ENCODE measurements around the gene RNF114.
"Not testable (repeated sequence)": the region's sequence is repeated elsewhere in the genome, so short reads cannot be mapped to it uniquely, and the experiment has no call there.

RNF114 gene

GRCh38 chr20:49928411-49929141 is 7.6 kb upstream of the RNF114 start:
- peak; percentile 78 for DNase-seq

- no peak for DNase-seq
Measured at GRCh38 chr20:49929142-49929494, 7.1 kb upstream of the RNF114 start.

DNA sequence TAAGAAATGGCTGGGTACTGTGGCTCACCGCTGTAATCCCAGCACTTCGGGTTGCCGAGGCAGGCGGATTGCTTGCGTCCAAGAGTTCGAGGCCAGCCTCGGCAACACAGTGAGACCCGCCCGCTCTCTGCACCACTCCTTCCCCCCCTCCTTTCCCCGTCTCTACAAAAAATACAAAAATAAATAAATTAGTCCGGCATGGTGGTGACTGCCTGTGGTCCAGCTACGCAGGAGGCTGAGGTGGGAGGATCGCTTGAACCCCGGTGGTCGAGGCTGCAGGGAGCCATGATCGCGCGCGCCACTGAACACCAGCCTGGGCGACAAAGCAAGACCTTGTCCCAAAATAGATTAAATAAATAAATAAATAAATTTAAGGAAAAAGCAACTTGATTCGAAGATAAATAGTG is 448 bp upstream of the RNF114 start:
- no peak for DNase-seq

- no peak for DNase-seq
Measured at GRCh38 chr20:49937027-49937929, 1.1 kb downstream of the RNF114 start.

DNA sequence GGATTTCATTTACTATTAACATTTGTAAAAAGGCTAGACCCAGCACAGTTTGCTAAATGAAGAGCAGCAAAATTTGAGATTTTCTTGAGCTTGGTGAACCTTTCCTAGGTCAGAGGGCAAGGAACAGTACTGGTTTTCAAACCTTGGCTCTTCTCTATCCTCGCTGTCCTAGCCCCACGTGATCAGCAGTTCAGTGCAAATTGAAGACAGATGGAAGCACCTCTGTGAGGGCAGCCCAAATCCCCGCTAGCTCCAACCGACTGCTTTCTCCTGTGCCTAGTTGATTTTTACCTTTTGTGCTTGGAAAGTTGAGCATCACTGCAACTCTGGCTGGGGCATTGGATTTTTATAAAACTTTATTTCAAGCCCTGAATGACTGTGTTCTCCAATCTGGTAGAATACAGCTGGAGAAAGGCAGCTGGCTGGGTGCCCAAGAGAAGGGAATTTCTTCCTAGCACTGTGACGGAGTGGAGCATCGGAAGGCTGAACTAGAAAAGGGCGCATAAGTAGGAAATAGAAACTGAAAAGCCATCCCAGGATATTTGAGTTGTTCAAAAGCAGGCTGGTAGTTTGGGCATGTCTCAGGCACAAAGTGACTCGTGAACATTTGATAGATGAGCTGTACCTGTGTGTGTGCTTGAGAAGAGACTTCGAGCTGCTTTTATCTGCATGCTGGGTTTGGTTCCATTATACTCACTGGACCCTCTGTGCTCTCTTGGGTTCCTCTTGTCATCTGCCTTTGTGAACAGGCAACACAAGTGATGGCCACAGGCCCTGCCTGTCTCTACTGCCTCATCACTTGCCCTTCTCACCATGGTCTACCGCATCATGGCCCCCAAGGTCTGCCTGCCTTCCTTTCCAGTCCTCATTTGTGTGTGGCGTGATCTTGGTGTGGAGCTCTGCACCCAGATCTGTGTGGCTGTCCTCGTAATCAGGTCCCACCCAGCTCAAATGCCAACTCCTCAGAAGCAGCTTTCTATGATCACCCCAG is 2.3 kb downstream of the RNF114 start:
- DNase-seq, result no peak

- DNase-seq, result no peak
Measured at GRCh38 chr20:49941456-49941855, 5.3 kb downstream of the RNF114 start.

DNA sequence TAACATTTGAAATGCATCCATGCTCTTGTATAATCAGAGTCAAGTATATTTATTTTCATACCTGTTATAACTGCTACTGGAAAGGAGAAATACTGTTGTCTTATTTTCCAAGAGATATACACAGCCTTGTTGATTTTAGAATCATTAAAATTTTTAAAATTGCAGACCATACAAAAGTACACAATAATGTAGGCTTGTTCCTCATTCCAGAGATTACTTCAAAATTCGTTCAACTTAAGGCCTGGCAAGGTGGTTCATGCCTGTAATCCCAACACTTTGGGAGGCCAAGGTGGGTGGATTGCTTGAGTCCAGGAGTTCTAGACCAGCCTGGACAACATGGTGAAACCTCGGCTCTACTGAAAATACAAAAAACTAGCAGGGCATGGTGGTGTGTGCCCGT is 6.1 kb downstream of the RNF114 start:
- no peak for DNase-seq

GRCh38 chr20:49942942-49943341 is 6.7 kb downstream of the RNF114 start:
- DNase-seq, result no peak

DNA sequence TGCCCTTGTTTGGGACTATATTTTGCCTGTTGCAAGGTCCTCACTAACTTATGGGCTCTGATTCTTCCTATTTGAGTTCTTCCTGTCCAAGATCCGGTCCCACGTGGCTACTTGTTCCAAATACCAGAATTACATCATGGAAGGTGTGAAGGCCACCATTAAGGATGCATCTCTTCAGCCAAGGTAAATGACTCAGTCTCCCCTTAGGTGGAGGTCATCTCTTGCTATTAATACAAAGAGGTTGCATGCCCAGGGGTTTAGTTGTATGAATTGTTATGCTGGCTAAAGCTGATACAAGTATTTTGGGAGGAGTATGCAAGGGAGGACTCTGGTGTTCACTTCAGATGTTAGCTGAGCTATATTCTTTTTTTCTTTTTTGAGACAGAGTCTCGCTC is 9.1 kb downstream of the RNF114 start:
- no peak for DNase-seq

DNA sequence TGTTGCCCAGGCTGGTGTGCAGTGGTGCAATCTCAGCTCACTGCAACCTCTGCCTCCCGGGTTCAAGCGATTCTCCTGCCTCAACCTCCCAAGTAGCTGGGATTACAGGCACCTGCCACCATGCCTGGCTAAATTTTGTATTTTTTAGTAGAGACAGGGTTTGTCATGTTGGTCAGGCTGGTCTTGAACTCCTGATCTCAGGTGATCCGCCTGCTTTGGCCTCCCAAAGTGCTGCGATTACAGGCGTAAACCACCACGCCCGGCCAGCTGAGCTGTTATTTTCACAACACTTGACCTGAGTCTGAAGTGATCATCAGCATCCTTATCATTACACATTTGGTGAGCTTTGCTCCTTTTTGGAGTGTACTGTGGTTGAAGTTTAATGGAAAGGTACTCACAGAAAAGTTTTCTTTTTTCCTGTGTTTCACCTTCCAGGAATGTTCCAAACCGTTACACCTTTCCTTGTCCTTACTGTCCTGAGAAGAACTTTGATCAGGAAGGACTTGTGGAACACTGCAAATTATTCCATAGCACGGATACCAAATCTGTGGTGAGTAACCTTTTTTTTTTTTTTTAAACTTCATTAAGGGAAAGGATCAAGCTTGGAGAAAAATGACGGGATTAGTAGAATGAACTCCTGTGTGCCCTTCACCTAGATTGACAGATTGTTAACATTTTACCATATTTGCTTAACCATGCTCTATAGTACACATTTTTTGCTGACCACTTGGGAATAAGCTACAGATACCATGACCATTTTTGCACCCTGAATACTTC is 9.7 kb downstream of the RNF114 start:
- DNase-seq, result no peak

GRCh38 chr20:49948178-49948577 is 12.0 kb downstream of the RNF114 start:
- no peak for DNase-seq

- no peak for DNase-seq
Measured at GRCh38 chr20:49948809-49949507, 12.8 kb downstream of the RNF114 start.

DNA sequence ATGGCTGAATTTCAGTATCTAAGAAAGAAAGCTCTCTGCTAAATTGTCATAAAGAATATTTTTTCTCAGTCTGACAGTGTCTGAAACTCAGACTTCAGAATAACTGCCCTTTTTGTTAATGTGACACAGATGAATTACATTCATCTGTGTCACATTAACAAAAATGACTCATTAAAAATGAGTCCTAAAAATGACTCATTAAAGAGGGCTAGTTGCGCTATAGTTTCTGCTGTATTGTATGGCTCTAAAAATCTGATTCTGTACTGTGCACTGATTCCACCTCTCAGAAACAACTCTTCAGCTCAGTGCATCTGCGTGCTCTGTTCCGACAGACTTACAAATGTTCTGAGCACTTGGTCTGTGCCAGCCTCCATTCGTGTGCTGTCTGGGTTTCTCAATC is 15.0 kb downstream of the RNF114 start:
- DNase-seq, result no peak

DNA sequence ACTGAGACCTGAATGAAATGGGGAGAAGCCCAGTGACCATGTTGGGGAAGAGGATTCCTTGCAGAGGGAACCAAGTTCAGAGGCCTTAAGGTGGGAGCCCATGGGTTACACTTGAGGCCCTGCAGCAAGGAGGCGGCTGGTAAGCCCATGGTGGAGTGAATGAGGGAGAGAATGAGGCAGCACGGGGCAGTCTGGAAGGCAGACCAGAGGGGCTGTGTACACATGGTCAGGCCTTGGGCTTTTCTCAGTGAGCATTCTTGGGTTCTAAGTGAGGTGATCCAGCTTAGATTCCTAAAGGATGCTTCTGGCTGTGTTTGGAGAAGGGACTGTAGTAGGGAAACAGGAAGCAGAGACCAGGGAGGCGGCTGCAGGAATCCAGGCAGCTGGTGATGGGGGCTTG is 19.0 kb downstream of the RNF114 start:
- no peak for DNase-seq

DNA sequence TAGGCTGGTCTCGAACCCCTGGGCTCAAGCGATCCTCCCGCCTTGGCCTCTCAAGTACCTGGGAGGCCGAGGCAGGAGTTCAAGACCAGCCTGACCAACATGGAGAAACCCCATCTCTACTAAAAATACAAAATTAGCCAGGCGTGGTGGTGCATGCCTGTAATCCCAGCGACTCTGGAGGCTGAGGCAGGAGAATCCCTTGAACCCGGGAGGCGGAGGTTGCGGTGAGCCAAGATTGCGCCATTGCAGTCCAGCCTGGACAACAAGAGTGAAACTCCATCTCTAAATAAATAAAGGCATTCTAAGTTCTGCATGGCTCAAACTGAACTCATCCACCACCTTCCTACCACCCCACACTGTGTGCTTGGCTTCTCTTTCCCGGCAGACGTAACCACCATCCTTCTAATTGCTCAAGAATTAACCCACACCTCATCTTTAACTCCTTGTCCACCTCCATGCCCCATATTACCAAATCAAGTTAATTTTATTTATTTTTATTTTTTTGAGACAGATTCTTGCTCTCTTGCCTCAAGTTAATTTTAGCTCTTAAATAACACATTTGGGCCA is 19.7 kb downstream of the RNF114 start:
- DNase-seq, result not testable (repeated sequence)

DNA sequence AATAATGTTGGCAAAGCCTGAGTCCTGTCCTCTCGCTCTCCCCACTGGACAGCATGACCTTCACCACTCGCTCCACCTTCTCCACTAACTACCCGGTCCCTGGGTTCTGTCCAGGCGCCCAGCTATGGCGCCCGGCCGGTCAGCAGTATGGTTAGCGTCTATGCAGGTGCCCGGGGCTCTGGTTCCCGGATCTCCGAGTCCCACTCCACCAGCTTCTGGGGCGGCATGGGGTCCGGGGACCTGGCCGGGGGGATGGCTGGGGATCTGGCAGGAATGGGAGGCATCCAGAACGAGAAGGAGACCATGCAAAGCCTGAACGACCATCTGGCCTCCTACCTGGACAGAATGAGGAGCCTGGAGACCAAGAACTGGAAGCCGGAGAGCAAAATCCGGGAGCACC is 20.5 kb downstream of the RNF114 start:
- DNase-seq, result no peak

- not testable (repeated sequence) for DNase-seq
Measured at GRCh38 chr20:49957089-49957938, 21.1 kb downstream of the RNF114 start.

DNA sequence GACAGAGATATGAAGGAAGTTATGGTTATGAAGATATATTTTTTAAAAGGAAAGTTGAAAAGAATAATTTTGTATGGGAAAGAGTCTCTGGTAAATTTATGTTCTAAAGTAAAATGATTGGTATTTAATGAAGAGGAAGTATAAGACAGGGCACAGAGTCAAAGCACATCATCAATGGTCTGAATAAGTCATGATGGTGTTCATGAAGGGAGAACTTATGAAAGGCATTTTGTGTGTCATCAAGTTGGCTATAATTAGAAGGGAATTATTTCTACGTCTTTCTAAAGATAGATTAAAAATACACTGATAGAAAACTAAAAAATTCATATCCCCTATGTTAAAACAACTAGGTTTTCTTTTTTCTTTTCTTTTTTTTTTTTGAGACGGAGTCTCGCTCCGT is 25.2 kb downstream of the RNF114 start:
- DNase-seq, result no peak

DNA sequence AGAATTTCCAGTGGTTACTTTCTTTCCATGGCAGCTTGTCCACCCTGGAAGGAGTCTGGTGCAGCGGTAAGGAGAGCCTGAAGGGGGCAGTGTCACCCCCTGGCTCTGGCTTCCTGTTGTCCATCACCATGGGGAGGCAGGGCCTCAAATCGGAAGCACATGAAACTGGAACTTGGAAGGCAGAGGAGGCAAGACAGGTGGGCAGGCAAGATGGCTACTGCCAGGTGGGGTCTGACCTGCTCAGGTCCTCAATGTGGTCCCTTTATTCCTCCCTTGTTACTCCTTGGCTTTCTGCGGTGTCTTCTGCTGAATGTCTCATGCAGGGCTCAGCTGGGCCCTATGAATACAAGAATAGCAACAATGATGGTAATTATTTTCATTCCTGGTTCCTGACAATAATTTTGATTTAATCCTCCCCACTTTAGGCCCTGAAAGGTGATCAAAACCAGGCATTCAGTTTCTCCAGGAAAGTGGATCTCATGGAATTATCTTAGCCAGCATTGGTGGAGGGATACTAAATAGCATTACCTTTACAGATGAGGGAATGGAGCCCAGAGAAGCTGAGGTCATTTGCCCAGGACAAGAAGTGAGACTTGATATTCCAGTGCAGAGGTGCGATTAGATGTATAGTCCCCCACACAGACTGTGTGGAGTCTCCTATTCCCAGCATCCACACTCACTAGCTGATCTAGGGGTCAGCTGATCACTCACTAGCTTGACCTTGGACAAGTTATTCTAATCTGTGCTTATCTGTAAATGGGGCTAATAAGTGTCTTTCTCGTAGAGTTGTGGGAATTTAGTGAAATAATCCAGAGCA is 29.0 kb downstream of the RNF114 start:
- DNase-seq, result no peak
